GM18511 (cell line): ENCODE results near the gene PAX4.
A peak's percentile ranks its signal among the peaks of the same experiment; 100 is the strongest.
"Not testable (repeated sequence)": the region's sequence is repeated elsewhere in the genome, so short reads cannot be mapped to it uniquely, and the experiment has no call there.

Experiments
- ATAC-seq: cut with Tn5 transposase; IDR thresholded peaks from one replicate; pipeline ENCODE4 v1.9.1; 2021; ENCODE audit warnings: mild to moderate bottlenecking, moderate library complexity; ENCODE audit not compliant: unreplicated experiment

The PAX4 gene

DNA sequence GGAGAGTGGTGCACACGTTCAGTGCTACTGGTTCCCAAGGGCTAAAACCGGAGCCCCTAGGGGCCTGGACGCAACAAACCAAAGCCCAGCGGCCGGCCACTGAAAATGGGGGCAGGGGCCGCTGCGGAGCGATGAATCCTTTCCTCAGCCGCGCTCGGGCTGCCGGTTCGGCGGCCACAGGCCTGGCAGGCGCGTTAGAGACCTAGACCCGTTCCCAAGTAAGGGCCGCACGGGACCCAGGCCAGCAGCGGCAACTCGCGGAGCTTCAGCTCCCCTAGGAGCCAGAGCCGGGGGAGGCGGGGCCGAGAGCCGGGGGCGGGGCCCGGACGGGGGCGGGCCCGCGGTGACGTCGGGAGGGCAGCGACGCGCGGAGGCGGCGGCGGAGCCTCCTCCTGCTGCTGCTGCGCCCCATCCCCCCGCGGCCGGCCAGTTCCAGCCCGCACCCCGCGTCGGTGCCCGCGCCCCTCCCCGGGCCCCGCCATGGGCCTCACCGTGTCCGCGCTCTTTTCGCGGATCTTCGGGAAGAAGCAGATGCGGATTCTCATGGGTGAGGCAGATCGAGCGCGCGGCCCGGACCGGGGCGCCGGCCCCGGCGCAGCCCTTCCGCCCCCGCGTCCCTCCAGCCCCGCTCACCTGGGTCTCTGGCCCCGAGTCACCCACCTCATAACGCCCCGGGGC, 29.8 kb downstream of the PAX4 start, which contains the start of gene ARF5:
TSS of gene ARF5 (plus strand) at position 393 of the 678 bp plus-strand sequence. CDS start at position 481, 88 bp downstream.
- peak; percentile 76 for ATAC-seq

GRCh38 chr7:127587663-127588018, 30.3 kb downstream of the PAX4 start:
- no peak for ATAC-seq

GRCh38 chr7:127586346-127586745, 31.6 kb downstream of the PAX4 start:
- no peak for ATAC-seq

DNA sequence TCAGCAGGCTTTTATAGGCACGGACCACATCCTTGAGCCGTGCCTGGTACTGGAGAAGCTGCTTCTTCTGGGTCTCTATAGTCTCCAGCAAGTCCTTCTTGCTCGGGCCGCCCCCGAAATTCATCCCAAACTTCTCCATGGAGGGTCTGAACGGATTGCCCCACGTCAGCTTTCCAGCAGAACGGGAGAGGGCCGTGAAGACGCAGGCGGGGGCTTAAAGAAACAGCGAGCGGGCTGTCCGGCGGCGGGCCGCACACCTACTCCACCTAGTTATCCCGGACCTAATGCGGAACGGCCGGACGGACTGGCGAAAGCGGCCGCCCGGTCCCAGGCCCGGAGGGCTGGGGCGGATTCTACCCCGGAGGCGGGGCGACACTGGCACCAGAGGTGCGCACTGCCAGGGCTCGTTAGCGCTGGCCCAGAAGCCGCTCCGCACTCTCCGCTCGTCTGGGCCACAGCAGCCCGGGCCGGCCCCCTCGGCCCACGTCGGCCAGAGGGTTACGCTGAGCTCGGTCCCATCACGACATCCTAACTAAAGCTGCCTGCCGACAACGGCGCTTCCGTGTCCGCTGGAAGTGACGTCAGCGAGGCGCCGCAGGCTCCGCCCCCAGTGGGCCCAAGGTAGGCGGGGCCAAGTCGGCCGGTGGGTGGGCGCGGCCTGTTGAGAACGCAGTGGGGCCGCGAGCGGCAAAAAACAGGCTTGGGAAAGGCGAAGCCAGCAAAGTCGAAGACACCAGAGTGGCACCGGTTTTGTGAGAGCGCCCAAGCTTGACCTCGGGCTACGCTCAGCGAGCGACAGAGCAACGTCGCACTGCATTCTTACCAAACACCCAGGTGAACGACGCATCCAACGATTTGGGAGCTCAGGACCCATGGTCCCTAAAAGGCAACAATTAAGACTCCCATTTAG, 32.6 kb downstream of the PAX4 start, which contains the start of gene GCC1:
TSS of gene GCC1 (minus strand) at position 553 of the 910 bp plus-strand sequence. CDS start at position 139, 414 bp downstream.
- peak; percentile 76 for ATAC-seq

DNA sequence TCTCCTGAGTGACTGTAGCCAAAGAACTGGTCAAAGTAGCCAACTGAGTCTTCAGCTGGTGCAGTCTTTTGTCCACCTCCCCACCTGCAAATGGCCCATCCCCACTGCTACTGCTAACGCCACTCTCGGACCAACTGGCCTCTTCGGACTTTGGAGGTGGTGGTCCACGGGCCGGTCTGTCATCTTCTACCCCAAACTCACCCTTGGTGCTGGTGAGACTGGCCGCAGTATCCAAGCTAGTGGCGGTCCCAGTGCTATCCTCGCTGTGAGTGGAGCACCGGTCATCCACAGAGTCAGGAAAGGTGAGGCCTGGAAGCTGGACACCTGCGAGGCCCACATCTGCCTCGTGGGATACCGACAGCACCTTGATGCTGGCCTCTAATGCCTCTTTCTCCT, 33.3 kb downstream of the PAX4 start:
- no peak for ATAC-seq

GRCh38 chr7:127582361-127582760, 35.6 kb downstream of the PAX4 start:
- ATAC-seq: no peak

- ATAC-seq: no peak
These were observed 36.2 kb downstream of the PAX4 start for GRCh38 chr7:127581716-127582115.

DNA sequence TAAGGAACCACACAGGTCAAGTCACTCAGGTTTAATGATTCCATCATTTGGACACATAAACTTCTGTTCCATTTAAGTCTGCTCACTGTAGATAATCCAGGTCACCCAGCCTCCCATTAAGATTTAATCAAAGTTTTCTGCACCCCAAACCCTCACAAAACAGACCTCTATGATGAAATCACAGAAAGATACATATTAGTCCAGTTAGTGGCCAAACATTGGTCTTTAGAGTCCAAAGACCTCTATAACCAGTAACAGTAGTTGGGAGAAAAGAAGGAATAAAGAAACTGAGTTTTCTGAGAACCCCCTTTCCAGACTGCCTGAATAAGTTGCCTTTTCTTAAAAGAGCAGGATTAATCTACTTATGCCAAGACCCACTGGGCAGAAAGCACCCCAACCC, 37.3 kb downstream of the PAX4 start:
- no peak for ATAC-seq

GRCh38 chr7:127578711-127579275, 39.1 kb downstream of the PAX4 start:
- no peak for ATAC-seq

DNA sequence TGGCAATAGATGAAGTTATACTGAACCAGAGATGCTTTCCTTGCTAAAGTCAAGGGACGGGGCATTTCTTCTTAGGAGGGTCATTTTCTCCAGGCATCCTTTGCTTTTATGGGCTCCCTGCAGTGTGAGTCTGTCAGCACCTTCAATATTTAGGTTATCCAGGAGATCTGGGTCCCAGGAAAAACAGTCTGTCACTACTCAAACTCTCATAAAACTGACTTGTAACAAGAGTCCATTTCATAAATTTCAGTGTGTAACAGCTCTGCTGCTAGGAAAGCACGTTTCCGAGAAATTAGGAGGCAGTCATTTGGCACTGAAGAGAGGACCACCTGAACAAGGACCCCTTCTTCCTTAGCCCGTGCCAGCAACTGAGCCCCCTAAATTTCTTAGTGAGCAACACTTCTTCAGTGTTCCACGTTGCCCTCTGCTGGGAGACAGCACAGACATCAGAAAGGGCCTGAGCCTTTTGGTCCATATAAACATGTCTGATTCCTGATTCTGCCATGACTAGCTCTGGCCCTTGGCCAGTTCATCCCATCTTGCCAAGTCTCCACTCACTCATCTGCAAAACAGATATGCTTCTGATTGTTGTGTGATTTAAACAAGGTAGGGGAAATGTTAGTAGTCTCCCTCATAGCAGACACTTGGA, 39.8 kb downstream of the PAX4 start:
- ATAC-seq: no peak

DNA sequence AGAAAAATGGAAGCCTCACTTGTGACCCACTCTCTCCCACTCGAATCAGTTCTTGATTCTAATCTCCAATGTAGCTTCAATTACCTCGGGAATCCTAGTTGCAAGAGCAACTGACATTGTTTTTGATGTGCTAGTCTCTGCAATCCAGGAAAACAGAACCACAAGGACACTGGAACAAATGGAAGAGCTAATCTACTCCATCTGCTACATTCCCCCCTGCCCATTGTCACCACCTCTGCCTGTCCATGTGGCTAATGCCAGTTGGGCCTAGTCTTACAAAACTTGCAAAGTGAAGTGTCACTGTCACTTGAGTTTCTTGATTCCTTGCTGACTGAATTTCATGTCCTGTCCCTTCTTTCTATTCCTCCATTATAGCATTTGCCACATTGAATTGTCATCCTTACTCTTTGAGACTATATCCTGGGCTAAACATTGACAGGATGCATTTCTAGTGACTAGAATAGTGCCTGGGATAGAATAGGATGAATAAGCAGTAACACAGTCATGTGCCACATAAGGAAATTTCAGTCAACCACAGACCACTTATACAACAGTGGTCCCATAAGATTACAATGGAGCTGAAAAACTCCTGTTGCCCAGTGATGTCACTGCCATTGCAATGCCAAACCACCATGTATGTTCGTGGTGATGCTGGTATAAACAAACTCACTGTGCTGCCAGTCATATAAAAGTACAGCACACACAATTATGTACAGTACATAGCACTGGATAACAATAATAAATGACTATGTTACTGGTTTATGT, 46.0 kb downstream of the PAX4 start:
- no peak for ATAC-seq

- not testable (repeated sequence) for ATAC-seq
These were observed 49.9 kb downstream of the PAX4 start for GRCh38 chr7:127568034-127568433.

- ATAC-seq: no peak
These were observed 51.7 kb downstream of the PAX4 start for GRCh38 chr7:127566242-127566641.
